Hepatocyte (in vitro differentiated cells): ENCODE results near the gene FGR. TPM values are rescaled to one million over a fixed set of nuclear protein-coding genes. Genes with fewer than 3 reads are reported as not detected.

Source experiments
- DNase-seq: peaks from one replicate; pipeline ENCODE4 v3.0.0-alpha.2; 2016; ENCODE audit warnings: low spot score
- H2AFZ ChIP-seq: fragments of 200-600 bp; sonication (generic); 2 replicates; pipeline ENCODE4 v1.6.0; 2016; ENCODE audit warnings: antibody characterized with exemption, mild to moderate bottlenecking
- H3K27ac ChIP-seq: fragments of 200-600 bp; sonication (generic); 2 replicates; pipeline ENCODE4 v1.5.1; 2016; ENCODE audit warnings: mild to moderate bottlenecking
- H3K27me3 ChIP-seq: fragments of 200-600 bp; sonication (generic); 2 replicates; pipeline ENCODE4 v1.6.1; 2016
- H3K36me3 ChIP-seq: fragments of 200-600 bp; sonication (generic); replicated peaks from 2 replicates; pipeline ENCODE4 v1.5.1; 2016; ENCODE audit warnings: low read depth; ENCODE audit not compliant: insufficient read depth
- H3K4me1 ChIP-seq: fragments of 200-600 bp; sonication (generic); 2 replicates; pipeline ENCODE4 v1.5.1; 2016; ENCODE audit warnings: mild to moderate bottlenecking, moderate library complexity; ENCODE audit not compliant: insufficient read depth
- H3K4me2 ChIP-seq: fragments of 200-600 bp; sonication (generic); 2 replicates; pipeline ENCODE4 v1.6.0; 2016
- H3K4me3 ChIP-seq: fragments of 200-600 bp; sonication (generic); 2 replicates; pipeline ENCODE4 v1.5.1; 2016; ENCODE audit warnings: mild to moderate bottlenecking
- H3K79me2 ChIP-seq: fragments of 200-600 bp; sonication (generic); 2 replicates; pipeline ENCODE4 v1.6.0; 2017; ENCODE audit warnings: mild to moderate bottlenecking
- H3K9me2 ChIP-seq: fragments of 200-600 bp; sonication (generic); replicated peaks from 2 replicates; pipeline ENCODE4 v1.6.0; 2017; ENCODE audit warnings: mild to moderate bottlenecking; ENCODE audit not compliant: insufficient read depth
- H3K9me3 ChIP-seq: fragments of 200-600 bp; sonication (generic); 2 replicates; pipeline ENCODE4 v1.5.1; 2016; ENCODE audit warnings: low read depth, mild to moderate bottlenecking
- H4K20me1 ChIP-seq: fragments of 200-600 bp; sonication (generic); 2 replicates; pipeline ENCODE4 v1.6.0; 2016; ENCODE audit warnings: mild to moderate bottlenecking; ENCODE audit not compliant: insufficient read depth, poor library complexity, severe bottlenecking
- EZH2 ChIP-seq: fragments of 200-600 bp; sonication (generic); IDR thresholded peaks from 2 replicates; pipeline ENCODE4 v1.6.1; 2016; ENCODE audit warnings: antibody characterized with exemption, mild to moderate bottlenecking, borderline replicate concordance
- EZH2phosphoT487 ChIP-seq: fragments of 200-600 bp; sonication (generic); IDR thresholded peaks from one replicate; pipeline ENCODE4 v1.6.1; 2018; ENCODE audit warnings: antibody characterized with exemption, mild to moderate bottlenecking, low read depth, moderate library complexity; ENCODE audit not compliant: unreplicated experiment, severe bottlenecking
- WGBS: methylation state at CpG from one replicate; pipeline ENCODE4 v1.1.6; 2016; ENCODE audit warnings: low lambda C conversion rate; ENCODE audit errors: missing lambda C conversion rate; 5-methylcytosine and 5-hydroxymethylcytosine counted together
- polyA plus RNA-seq: library from polyadenylated mRNA; unstranded; fragments of >200 nt; fragmentation: Nextera tagmentation; extraction: Ambion mirVana; gene quantifications from 2 replicates; pipeline ENCODE4 v1.2.1, GENCODE V29; 2016
- total RNA-seq: library from RNA; depleted of rRNA; stranded (reverse); fragments of >200 nt; gene quantifications from 2 replicates; pipeline ENCODE4 v1.2.3, GENCODE V29; 2014
- TF ChIP-seq, protein P1 (sequence below): fragments of 200-600 bp; sonication (generic); IDR thresholded peaks from 2 replicates; pipeline ENCODE4 v1.5.1; 2016; ENCODE audit warnings: antibody characterized with exemption, mild to moderate bottlenecking; ENCODE audit not compliant: poor library complexity

Gene FGR
- total and polyA plus RNA-seq, 2 experiments from 2014 or later: 0.28 to 0.73 TPM

DNA sequence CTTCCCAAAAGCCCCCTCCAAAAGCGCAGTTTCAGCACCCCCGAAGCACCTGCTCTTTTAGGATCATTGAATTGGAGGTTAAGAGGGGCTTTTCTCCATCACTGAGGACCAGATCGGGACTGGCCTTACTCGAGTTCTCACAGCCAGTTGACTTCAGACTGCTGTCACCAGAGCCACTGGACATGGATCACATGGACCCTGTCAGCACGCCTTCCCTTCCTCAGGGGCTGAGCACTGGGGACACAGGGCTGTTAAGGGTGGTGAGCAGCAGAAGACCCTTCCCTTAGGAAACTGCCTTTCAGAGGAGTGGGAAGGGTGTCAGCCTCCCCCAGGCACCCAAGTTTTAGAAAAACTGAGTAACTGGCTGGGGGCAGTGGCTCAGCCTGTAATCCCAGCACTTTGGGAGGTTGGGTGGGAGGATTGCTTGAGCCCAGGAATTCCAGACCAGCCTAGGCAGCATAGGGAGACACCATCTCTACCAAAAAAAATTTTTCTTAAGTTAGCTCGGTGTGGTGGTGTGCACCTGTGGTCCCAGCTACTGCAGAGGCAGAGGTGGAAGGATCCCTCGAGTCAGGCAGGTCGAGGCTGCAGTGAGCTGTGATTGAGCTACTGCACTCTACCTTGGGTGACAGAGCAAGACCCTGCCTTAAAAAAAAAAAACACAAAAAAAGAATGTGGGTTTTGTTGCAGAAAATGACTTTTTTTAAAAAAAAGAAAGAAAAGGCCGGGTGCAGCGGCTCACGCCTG, 584 bp upstream of the FGR start:
- Histone ChIP-seq H3K9me2 (no peaks in the 10 kb centered on the region), H3K27ac (no peak overlapping the region), H3K4me2 (no peak overlapping the region), H3K4me3 (no peak overlapping the region), H3K9me3 (no peaks in the 10 kb centered on the region), H2AFZ (no peak overlapping the region), H3K79me2 (no peaks in the 10 kb centered on the region), H3K27me3 (peaks cover 20% of the 10 kb centered on the region), H3K4me1 (no peaks in the 10 kb centered on the region), H4K20me1 (no peaks in the 10 kb centered on the region), H3K36me3 (no peaks in the 10 kb centered on the region)
- DNase-seq: no peak
- TF ChIP-seq, protein P1, sequence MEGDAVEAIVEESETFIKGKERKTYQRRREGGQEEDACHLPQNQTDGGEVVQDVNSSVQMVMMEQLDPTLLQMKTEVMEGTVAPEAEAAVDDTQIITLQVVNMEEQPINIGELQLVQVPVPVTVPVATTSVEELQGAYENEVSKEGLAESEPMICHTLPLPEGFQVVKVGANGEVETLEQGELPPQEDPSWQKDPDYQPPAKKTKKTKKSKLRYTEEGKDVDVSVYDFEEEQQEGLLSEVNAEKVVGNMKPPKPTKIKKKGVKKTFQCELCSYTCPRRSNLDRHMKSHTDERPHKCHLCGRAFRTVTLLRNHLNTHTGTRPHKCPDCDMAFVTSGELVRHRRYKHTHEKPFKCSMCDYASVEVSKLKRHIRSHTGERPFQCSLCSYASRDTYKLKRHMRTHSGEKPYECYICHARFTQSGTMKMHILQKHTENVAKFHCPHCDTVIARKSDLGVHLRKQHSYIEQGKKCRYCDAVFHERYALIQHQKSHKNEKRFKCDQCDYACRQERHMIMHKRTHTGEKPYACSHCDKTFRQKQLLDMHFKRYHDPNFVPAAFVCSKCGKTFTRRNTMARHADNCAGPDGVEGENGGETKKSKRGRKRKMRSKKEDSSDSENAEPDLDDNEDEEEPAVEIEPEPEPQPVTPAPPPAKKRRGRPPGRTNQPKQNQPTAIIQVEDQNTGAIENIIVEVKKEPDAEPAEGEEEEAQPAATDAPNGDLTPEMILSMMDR: no peak
- TF ChIP-seq EZH2phosphoT487 (no peak), EZH2 (no peak)
- WGBS: 90% methylated on average over 11 of the region's 11 CpGs

DNA sequence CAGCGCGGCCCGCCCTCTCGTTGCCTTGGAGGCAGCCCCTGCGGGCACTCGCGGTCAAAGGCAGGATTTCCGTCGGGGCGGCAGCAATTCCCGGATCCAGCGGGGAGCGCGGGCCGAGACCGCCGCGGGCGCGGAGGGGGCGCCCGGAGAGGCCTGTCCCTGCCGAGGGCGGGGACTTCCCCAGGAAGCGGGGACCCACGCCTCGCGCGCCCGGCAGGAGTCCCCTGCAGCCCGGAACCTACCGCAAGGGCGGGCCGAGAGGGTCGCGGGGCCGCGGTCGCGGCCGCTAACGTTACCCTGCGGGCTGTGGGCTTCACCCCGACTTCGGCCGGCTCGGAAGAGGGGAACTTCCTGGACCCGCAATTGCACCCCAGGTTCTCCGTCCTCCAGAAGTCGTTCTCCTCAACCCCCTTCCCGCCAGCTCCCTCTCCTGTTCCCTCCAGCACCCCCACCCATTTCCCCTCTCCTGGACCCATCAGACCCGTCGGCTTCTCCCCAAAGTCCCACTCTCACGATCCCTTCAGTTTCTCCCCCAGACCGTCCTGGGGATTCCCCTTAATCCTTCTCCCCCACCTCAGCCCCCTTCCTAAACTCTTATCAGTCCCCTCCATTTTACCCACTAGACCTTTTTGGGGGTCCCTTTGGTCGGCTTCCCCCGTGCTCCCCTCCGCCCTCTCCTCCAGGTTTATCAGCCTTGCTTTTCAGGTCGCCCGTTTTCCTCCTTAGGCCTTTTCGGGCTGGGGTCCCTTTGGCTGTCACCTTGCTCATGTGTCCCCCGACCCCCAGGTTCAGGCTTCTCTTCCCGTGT, 604 bp downstream of the FGR start:
- WGBS: 19% methylated on average over 41 of the region's 63 CpGs
- peak overlapping the region; percentile 91 for H3K4me2 ChIP-seq
- DNase-seq: peak; percentile 36
- no peaks in the 10 kb centered on the region for H3K9me3 ChIP-seq
- no peaks in the 10 kb centered on the region for H3K36me3 ChIP-seq
- H3K27ac ChIP-seq: no peak overlapping the region
- TF ChIP-seq EZH2phosphoT487: no peak
- peak; percentile 47 for TF ChIP-seq EZH2
- TF ChIP-seq, protein P1: no peak
- no peaks in the 10 kb centered on the region for H3K4me1 ChIP-seq
- H3K79me2 ChIP-seq: no peaks in the 10 kb centered on the region
- H3K9me2 ChIP-seq: no peaks in the 10 kb centered on the region
- peak overlapping the region; percentile 89 for H2AFZ ChIP-seq
- no peaks in the 10 kb centered on the region for H4K20me1 ChIP-seq
- peak overlapping the region; percentile 39 for H3K4me3 ChIP-seq
- H3K27me3 ChIP-seq: peaks cover 20% of the 10 kb centered on the region

DNA sequence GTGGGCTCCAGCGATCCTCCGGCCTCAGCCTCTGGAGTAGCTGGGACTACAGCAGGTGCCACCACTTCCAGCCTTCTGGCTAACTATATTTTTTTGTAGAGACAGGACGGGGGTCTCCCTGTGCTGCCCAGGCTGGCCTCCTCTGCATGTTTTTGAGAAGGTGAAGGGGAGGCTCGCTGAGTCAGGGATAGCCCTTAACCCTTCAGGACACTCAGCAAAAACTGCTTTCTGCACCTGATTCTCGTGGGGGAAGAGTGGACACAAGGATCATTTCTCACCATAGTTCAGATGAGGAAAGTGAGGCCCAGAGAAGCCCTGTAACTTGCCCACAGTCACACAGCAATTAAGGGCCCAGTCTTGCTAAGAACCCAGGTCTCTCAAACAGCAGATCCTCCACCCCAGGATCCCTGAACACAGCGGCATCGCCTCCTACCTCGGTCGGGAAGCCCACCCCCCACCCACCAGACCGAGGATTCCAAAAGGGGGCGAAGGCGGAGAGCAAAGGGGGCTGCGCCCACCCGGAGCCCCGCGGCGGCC, 1.3 kb downstream of the FGR start:
- peak overlapping the region; percentile 91 for H3K4me2 ChIP-seq
- peaks cover 23% of the 10 kb centered on the region for H3K27me3 ChIP-seq
- H3K9me2 ChIP-seq: no peaks in the 10 kb centered on the region
- H3K27ac ChIP-seq: no peak overlapping the region
- DNase-seq: no peak
- 34% methylated on average over 17 of the region's 17 CpGs for WGBS
- no peaks in the 10 kb centered on the region for H3K9me3 ChIP-seq
- H3K79me2 ChIP-seq: no peaks in the 10 kb centered on the region
- no peaks in the 10 kb centered on the region for H4K20me1 ChIP-seq
- H3K4me3 ChIP-seq: peak overlapping the region; percentile 39
- no peaks in the 10 kb centered on the region for H3K4me1 ChIP-seq
- no peaks in the 10 kb centered on the region for H3K36me3 ChIP-seq
- TF ChIP-seq EZH2 (no peak), EZH2phosphoT487 (no peak)
- TF ChIP-seq, protein P1: no peak
- H2AFZ ChIP-seq: peak overlapping the region; percentile 89
